B cell (primary cell): ENCODE results near the gene IFNG-AS1. TPM values are rescaled to one million over a fixed set of nuclear protein-coding genes. Genes with fewer than 3 reads are reported as not detected.
A peak's percentile ranks its signal among the peaks of the same experiment; 100 is the strongest.

Experiments
- ATAC-seq: fragments of 200-7000 bp; cut with Tn5 transposase; one replicate; pipeline ENCODE4 v1.10.0; 2021; ENCODE audit warnings: low read depth, mild to moderate bottlenecking, moderate number of reproducible peaks, moderate library complexity
- CTCF ChIA-PET: fragments of 350-600 bp; sonication (Branson Sonifier 250); formaldehyde crosslinking; loops from one replicate; lab custom pipeline; 2021; ENCODE audit warnings: antibody characterized with exemption, inconsistent platforms; lab: Charles Lee
- POLR2A ChIA-PET: fragments of 350-600 bp; sonication (Branson Sonifier 250); formaldehyde crosslinking; loops from one replicate; lab custom pipeline; 2021; ENCODE audit warnings: antibody characterized with exemption; lab: Charles Lee
- DNase-seq: peaks from one replicate; pipeline ENCODE4 v3.0.0; 2013
- H2AFZ ChIP-seq: 2 replicates; pipeline ENCODE4 v1.6.1; 2012; ENCODE audit warnings: mild to moderate bottlenecking, low read depth, low read length; ENCODE audit not compliant: insufficient read depth, poor library complexity, severe bottlenecking
- H3K27ac ChIP-seq, 2 donors: 1 replicate in 1 of 2; 2 replicates in 1 of 2; pipeline ENCODE4 v1.5.1; 2012 to 2013; ENCODE audit warnings: low read length in 2 of 2, mild to moderate bottlenecking in 2 of 2, moderate library complexity in 1 of 2
- H3K27me3 ChIP-seq, 4 experiments: fragments of 200-600 bp in 1 of 4; sonication (generic) in 1 of 4; replicated peaks in 1 of 4; 1 replicate in 2 of 4; 2 replicates in 2 of 4; pipeline versions ENCODE4 v1.6.1 to v1.7.0; 2013 to 2016; ENCODE audit warnings: low read length in 3 of 4, mild to moderate bottlenecking in 2 of 4, mixed read lengths in 1 of 4, moderate library complexity in 1 of 4; ENCODE audit not compliant: insufficient read depth in 4 of 4, control insufficient read depth in 3 of 4; ENCODE audit errors: control extremely low read depth in 1 of 4
- H3K36me3 ChIP-seq, 2 experiments: replicated peaks in 1 of 2; 1 replicate in 1 of 2; 2 replicates in 1 of 2; pipeline versions ENCODE4 v1.6.1 to v1.7.1; 2013; ENCODE audit warnings: low read length in 1 of 2; ENCODE audit not compliant: insufficient read depth in 2 of 2, control insufficient read depth in 1 of 2; ENCODE audit errors: control extremely low read depth in 1 of 2, extremely low read depth in 1 of 2
- H3K4me1 ChIP-seq, 2 donors: fragments of 200-600 bp in 1 of 2; sonication (generic) in 1 of 2; 1 replicate in 1 of 2; 2 replicates in 1 of 2; pipeline versions ENCODE4 v1.5.1 to v1.6.1; 2013 to 2017; ENCODE audit warnings: low read length in 2 of 2; ENCODE audit not compliant: control insufficient read depth in 2 of 2, insufficient read depth in 2 of 2
- H3K4me2 ChIP-seq: replicated peaks from 2 replicates; pipeline ENCODE3; 2012; ENCODE audit warnings: mild to moderate bottlenecking, low read depth, low read length; ENCODE audit not compliant: poor library complexity, severe bottlenecking
- H3K4me3 ChIP-seq, 5 experiments: fragments of 200-600 bp in 1 of 5; sonication (generic) in 1 of 5; 1 replicate in 3 of 5; 2 replicates in 2 of 5; pipeline versions ENCODE4 v1.5.1 to v1.7.0; 2011 to 2016; ENCODE audit warnings: low read length in 4 of 5, mild to moderate bottlenecking in 4 of 5, low read depth in 2 of 5, control low read depth in 1 of 5, moderate library complexity in 1 of 5; ENCODE audit not compliant: insufficient read depth in 1 of 5; ENCODE audit errors: control extremely low read depth in 1 of 5, extremely low read depth in 1 of 5
- H3K79me2 ChIP-seq: fragments of 200-600 bp; sonication (generic); one replicate; pipeline ENCODE4 v1.6.0; 2016; ENCODE audit warnings: low read length; ENCODE audit not compliant: control insufficient read depth, insufficient read depth
- H3K9ac ChIP-seq: fragments of 200-600 bp; sonication (generic); 2 replicates; pipeline ENCODE4 v1.6.1; 2017; ENCODE audit warnings: mild to moderate bottlenecking, low read length, moderate library complexity
- H3K9me3 ChIP-seq, 3 donors: one replicate each; pipeline versions ENCODE4 v1.6.1 to v1.7.1; 2013; ENCODE audit warnings: low read length in 2 of 3; ENCODE audit not compliant: control insufficient read depth in 2 of 3, insufficient read depth in 1 of 3; ENCODE audit errors: control extremely low read depth in 1 of 3
- H4K20me1 ChIP-seq: 2 replicates; pipeline ENCODE4 v1.6.0; 2012; ENCODE audit warnings: mild to moderate bottlenecking, low read length; ENCODE audit not compliant: insufficient read depth, control insufficient read depth, poor library complexity, severe bottlenecking
- H3K27ac Mint-ChIP-seq: one replicate; pipeline ENCODE4 v1.8.0; 2021; ENCODE audit warnings: mixed read lengths
- H3K27me3 Mint-ChIP-seq: one replicate; pipeline ENCODE4 v1.8.0; 2021; ENCODE audit warnings: mixed read lengths
- H3K4me1 Mint-ChIP-seq: one replicate; pipeline ENCODE4 v1.8.0; 2021; ENCODE audit warnings: mixed read lengths
- H3K4me3 Mint-ChIP-seq: one replicate; pipeline ENCODE4 v1.8.0; 2021; ENCODE audit warnings: mixed read lengths
- H3K9me3 Mint-ChIP-seq: one replicate; pipeline ENCODE4 v1.8.0; 2022; ENCODE audit warnings: mixed read lengths; ENCODE audit not compliant: insufficient read depth
- EZH2 ChIP-seq: IDR thresholded peaks from 2 replicates; pipeline ENCODE4 v1.6.1; 2012; ENCODE audit warnings: borderline replicate concordance, low read depth, mild to moderate bottlenecking, moderate library complexity, low read length; ENCODE audit not compliant: insufficient read depth, poor library complexity, severe bottlenecking
- WGBS: methylation state at CpG from one replicate; pipeline ENCODE4 v1.1.5; 2013; ENCODE audit warnings: missing lambda C conversion rate; ENCODE audit not compliant: insufficient coverage; 5-methylcytosine and 5-hydroxymethylcytosine counted together
- intact Hi-C: fragments of 100-400 bp; cut with micrococcal nuclease; formaldehyde crosslinking; loops from one replicate; pipeline ENCODE4 v1.10.0; 2022
- polyA plus RNA-seq: library from polyadenylated mRNA; depleted of rRNA; stranded (reverse); fragments of >200 nt; gene quantifications from 2 replicates; pipeline ENCODE4 v1.2.3, GENCODE V29; 2012
- total RNA-seq, 2 donors: library from RNA; stranded (reverse); fragments of 120-200 nt in 1 of 2; gene quantifications; 1 replicate in 1 of 2; 2 replicates in 1 of 2; pipeline versions ENCODE4 v1.2.3 to v1.2.4, GENCODE V29; 2013 to 2022
- TF ChIP-seq, protein P1 (sequence below): fragments of 200-600 bp; IDR thresholded peaks from one replicate; pipeline ENCODE4 v1.8.0; 2022; ENCODE audit warnings: antibody characterized with exemption, mild to moderate bottlenecking

IFNG-AS1 gene
- total and polyA plus RNA-seq, 2 donors (not counting 1 experiment from before 2014, with no cell fraction given), result 1.8 to 19.0 TPM

DNA sequence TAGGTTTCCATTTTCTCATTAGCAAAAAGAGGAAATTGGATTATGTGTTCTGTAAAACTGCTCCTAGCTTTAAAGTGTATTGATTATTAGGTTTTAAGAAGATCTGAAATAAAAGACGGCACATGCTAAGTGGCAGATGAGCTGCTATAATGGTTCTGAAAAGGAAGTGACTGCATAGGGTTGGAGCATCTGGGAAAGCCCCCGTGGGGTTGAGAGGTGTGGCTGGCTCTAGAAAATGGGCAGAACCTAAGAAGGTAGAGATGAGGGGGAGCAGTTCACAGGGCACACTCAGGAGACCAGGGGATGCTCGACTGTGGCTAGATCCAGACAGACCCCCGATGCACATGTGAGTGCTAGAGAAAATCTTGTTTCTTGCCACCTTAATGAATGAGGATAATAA, 1.9 kb downstream of the IFNG-AS1 start:
- H3K27me3 Mint-ChIP-seq, result no peaks in the 10 kb centered on the region
- peaks cover 42% of the 10 kb centered on the region for H3K79me2 ChIP-seq

GRCh38 chr12:67993143-67993542, 3.9 kb downstream of the IFNG-AS1 start:
- POLR2A ChIA-PET, result no interaction called here
- DNase-seq (no peak), ATAC-seq (no peak)
- peak overlapping the region; percentile 81 for H3K4me2 ChIP-seq
- intact Hi-C loops, result loop anchor here (5.0 kb wide), 1 partner anchor 1744 kb away; the partner anchor contains the start of gene RAB3IP
- no peaks in the 10 kb centered on the region for H4K20me1 ChIP-seq
- TF ChIP-seq EZH2, result no peak
- TF ChIP-seq, protein P1, sequence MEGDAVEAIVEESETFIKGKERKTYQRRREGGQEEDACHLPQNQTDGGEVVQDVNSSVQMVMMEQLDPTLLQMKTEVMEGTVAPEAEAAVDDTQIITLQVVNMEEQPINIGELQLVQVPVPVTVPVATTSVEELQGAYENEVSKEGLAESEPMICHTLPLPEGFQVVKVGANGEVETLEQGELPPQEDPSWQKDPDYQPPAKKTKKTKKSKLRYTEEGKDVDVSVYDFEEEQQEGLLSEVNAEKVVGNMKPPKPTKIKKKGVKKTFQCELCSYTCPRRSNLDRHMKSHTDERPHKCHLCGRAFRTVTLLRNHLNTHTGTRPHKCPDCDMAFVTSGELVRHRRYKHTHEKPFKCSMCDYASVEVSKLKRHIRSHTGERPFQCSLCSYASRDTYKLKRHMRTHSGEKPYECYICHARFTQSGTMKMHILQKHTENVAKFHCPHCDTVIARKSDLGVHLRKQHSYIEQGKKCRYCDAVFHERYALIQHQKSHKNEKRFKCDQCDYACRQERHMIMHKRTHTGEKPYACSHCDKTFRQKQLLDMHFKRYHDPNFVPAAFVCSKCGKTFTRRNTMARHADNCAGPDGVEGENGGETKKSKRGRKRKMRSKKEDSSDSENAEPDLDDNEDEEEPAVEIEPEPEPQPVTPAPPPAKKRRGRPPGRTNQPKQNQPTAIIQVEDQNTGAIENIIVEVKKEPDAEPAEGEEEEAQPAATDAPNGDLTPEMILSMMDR, result no peak
- peak overlapping the region in 1 of 5 experiments; percentile 71 for H3K4me3 ChIP-seq
- peak overlapping the region in 1 of 2 donors; percentile 98 for H3K27ac ChIP-seq
- 100% methylated on average over 2 of the region's 2 CpGs for WGBS
- H3K79me2 ChIP-seq, result peaks cover 46% of the 10 kb centered on the region
- H3K36me3 ChIP-seq, result peaks cover 0 to 9% of the 10 kb centered on the region in 2 experiments
- peaks cover 46 to 58% of the 10 kb centered on the region in 2 donors for H3K4me1 ChIP-seq
- H3K9me3 ChIP-seq, result no peaks in the 10 kb centered on the region
- H3K27me3 ChIP-seq, result no peaks in the 10 kb centered on the region
- H2AFZ ChIP-seq, result no peak overlapping the region
- peak overlapping the region; percentile 27 for H3K4me3 Mint-ChIP-seq
- no peak overlapping the region for H3K9ac ChIP-seq
- H3K9me3 Mint-ChIP-seq, result peaks cover 1% of the 10 kb centered on the region
- CTCF ChIA-PET, result no interaction called here
- no peak overlapping the region for H3K27ac Mint-ChIP-seq
- H3K4me1 Mint-ChIP-seq, result peaks cover 56% of the 10 kb centered on the region
- H3K27me3 Mint-ChIP-seq, result no peaks in the 10 kb centered on the region

More for the DNA sequence above, 1.9 kb downstream of the IFNG-AS1 start:
- peaks cover 0 to 6% (median 3%) of the 10 kb centered on the region in 3 donors for H3K9me3 ChIP-seq
- peak overlapping the region; percentile 95 to 98 for H3K27ac ChIP-seq
- POLR2A ChIA-PET, result interaction anchor here (0.6 to 1.8 kb wide), 2 partner anchors 705 to 722 kb away, joined by 3 to 4 read pairs; partner anchors contain the start of gene CAND1
- peak overlapping the region; percentile 68 for H2AFZ ChIP-seq
- H3K9me3 Mint-ChIP-seq, result peaks cover 9% of the 10 kb centered on the region
- H3K4me1 ChIP-seq, result peaks cover 54 to 71% of the 10 kb centered on the region in 2 donors
- ATAC-seq (peak; percentile 82), DNase-seq (peak; percentile 79)
- no peaks in the 10 kb centered on the region for H3K27me3 ChIP-seq
- H3K27ac Mint-ChIP-seq, result peak overlapping the region; percentile 91
- H3K36me3 ChIP-seq, result peaks cover 0 to 5% of the 10 kb centered on the region in 2 experiments
- CTCF ChIA-PET, result interaction anchor here (0.7 to 4.5 kb wide), 7 partner anchors 10 to 722 kb away, joined by 3 to 24 read pairs (median 3); no protein-coding TSS in a partner anchor
- WGBS, result 29% methylated on average over 4 of the region's 4 CpGs
- TF ChIP-seq EZH2, result no peak
- TF ChIP-seq, protein P1, result no peak
- peak overlapping the region in 4 of 5 experiments; percentile 7 to 71 (median 38) for H3K4me3 ChIP-seq
- H3K4me1 Mint-ChIP-seq, result peaks cover 67% of the 10 kb centered on the region
- no peaks in the 10 kb centered on the region for H4K20me1 ChIP-seq
- H3K4me2 ChIP-seq, result peak overlapping the region; percentile 81
- H3K9ac ChIP-seq, result peak overlapping the region; percentile 64
- intact Hi-C loops, result loop anchor here (1.0 to 5.0 kb wide), 2 partner anchors 21 to 1746 kb away; partner anchors contain the start of gene RAB3IP
- peak overlapping the region; percentile 74 for H3K4me3 Mint-ChIP-seq
